GM12874 (cell line): ENCODE results near the gene CABP7.

Source experiments
- CTCF ChIP-seq: IDR thresholded peaks from 2 replicates; pipeline ENCODE4 v1.5.1; 2011; ENCODE audit warnings: low read depth, mild to moderate bottlenecking, control low read depth, low read length, moderate library complexity; ENCODE audit not compliant: insufficient read depth

The CABP7 gene

GRCh38 chr22:29772170-29772641 is 52.4 kb downstream of the CABP7 start:
- peak; percentile 38; the same call in 1 of the 2 replicates for TF ChIP-seq CTCF

- no peak for TF ChIP-seq CTCF
These were observed 53.4 kb downstream of the CABP7 start for GRCh38 chr22:29773233-29773632.

GRCh38 chr22:29780220-29780619 is 60.4 kb downstream of the CABP7 start:
- TF ChIP-seq CTCF: no peak

GRCh38 chr22:29780748-29781676 is 61.2 kb downstream of the CABP7 start:
- TF ChIP-seq CTCF: no peak
